GM19239 (cell line): ENCODE measurements around the gene TAOK1.

Experiments used
- DNase-seq: peaks from one replicate; pipeline ENCODE4 v3.0.0; 2011; ENCODE audit warnings: low spot score; ENCODE audit not compliant: insufficient read length
- FAIRE-seq: peaks from 2 replicates; lab custom pipeline; 2011; peaks lifted over from hg19 to GRCh38; lab: Jason Lieb, UNC

TAOK1 gene

DNA sequence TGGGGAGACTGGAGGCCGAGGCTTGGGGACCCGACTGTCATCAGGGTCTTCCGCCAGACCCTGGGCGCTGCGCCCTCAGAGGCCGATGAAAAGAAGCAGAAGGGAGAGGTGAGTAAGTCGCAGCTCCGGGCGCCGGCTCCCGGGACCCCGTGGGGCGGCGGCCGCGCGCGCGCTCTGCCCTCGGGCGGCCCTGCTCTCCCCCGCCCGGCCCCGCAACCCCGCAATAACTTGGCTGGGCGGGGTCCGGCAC is 177.1 kb downstream of the TAOK1 start:
- no peak for FAIRE-seq
- DNase-seq = no peak

DNA sequence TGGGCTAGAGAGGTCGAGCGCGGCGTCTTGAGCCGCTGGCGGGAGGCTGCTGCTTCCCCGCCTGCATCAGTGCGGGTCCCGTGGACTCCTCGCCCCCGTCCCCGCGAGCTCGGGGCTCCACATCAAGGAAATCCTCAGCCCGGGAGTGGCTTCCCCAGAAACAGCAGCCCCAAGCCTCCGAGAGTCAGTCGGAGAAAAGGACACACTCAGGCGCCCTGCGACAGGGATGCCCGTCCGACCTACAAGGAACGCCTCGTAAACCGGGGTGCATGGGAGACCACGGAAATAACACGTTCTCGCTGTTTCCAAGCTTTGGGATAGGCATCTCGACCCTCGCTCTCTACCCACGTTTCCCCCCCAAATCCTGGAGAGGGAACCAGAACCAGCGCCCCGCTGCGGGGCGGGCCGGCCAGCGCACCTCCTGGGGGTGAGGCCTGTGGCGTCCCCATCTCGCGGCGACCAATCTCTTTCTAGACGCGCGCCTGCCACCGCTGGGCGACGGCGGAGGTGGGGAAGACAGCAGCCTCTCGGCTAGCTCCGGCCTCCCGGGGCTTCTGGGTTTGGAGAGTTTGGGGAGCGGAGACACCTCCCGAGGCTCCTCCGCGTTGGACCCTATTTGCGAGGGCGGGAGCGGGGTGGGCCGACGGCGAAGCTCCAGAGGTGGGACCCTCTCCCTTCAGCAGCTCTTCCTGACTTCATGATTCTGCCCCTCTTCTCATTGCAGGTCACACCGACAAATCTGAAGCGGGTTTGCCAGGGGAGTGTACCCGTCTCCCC is 177.6 kb downstream of the TAOK1 start:
- DNase-seq (peak; percentile 92), FAIRE-seq (peak; percentile 64)

DNA sequence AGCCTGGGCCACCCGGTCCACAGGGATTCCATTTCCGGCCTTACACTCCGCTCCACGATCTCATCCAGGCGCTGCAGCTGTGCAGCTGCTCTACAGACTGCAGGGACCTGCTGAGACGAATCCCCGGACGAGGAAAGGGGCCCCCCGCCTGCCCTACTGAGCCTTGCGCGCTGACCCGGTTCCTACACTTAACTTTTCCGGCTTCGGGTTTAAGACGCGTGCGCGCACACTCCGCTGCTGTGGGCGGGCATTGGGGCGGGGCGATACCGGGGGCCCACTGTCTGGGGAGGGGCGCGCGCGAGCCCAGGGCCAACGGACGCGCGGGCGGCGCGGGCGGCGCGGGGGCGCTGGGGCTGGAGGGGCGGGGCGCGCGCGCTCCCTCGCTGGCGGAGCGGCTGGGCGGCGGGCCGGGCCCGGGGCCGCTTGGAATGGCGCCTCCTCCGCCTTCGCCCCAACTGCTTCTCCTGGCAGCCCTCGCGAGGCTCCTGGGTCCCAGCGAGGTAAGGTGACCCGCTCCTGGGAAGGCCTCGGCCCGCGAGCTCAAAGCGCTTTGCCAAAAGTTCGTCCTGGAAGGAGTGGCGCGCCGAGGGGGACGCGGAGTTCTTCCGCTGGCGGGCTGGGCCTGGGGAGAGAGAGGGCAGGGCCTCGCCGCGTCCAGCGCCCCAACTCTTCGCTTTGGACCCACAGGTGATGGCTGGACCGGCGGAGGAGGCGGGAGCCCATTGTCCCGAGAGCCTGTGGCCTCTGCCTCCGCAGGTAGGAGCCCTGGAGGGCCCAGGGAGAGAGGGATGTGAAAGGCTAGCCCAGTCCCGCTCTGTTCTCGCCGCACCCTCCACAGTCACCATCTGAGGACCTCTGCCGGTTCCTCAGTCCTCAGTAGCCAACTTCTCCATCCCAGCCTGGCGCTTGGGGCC is 178.4 kb downstream of the TAOK1 start, which contains the start of gene TP53I13:
Gene TP53I13 (plus strand): TSS at position 371 of the 914 bp plus-strand sequence. CDS start 58 bp downstream, at position 429.
- DNase-seq = peak; percentile 93
- FAIRE-seq = peak; percentile 91

DNA sequence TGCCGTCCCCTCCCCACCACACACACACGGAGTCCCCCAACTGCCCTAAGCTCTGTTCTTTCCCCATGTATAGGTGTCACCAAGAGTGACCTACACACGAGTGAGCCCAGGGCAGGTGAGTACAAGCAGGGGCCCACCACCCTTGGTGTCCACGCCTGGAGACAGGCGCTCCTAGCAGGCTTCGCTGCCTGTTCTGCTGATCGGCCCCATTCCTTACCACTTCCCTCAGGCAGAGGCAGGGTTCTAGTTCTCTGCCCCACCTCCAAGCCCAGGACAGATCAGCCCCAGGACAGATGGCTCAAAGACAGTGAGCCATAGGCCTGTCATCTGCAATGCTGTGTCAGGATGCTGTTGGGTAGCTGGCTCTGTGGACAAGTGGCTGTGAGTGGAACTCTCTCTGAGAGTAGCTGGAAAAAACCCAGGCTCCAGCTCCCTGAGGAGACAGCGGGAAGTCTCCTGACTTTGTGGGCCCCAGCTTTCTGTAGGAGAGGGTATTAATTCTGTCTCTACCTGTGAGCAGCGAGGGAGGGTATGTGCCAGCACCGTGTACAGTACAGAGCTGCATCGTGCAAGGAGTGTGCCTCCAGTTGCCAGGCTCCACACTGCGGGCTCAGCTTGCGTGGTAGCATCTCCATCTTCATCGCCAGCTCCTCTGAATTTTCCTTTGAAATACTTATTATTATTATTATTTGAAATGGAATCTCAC is 179.2 kb downstream of the TAOK1 start:
- FAIRE-seq = no peak
- DNase-seq = no peak

DNA sequence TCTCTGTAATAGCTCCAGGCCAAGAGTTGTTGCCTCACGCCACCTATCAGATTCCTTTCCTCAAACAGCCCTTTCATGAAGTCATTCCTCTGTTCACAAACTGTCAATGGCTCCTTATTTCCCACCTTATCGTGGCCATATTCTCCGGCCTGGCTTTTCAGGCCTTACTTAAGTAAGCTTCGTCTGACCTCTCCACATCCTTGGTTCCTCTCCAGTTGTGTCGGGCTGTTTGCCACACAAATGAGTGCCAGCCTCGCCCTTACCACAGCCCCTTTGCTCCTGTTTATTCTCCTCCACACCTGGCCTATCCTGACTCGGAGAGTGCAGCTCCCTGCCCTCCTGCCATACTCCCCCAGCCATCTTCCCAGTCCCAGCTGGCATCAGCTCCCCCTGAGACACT is 180.4 kb downstream of the TAOK1 start:
- FAIRE-seq (no peak), DNase-seq (no peak)

DNA sequence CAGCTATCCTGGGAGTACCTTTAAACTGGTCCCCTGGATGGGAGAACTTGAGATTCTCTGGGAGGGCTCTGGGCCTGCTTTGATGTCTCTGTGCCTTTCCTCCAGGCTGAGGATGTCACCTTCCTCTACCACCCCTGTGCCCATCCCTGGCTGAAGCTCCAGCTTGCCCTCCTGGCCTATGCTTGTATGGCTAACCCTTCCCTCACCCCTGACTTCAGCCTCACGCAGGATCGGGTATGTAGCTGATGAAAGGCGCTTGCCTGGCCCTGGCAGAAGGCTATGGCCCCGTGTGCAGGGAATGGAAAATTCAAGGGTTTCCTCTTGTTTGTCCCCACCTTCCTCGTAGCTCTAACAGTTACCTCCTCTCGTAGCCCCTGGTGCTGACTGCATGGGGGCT is 181.3 kb downstream of the TAOK1 start:
- no peak for DNase-seq
- no peak for FAIRE-seq

DNA sequence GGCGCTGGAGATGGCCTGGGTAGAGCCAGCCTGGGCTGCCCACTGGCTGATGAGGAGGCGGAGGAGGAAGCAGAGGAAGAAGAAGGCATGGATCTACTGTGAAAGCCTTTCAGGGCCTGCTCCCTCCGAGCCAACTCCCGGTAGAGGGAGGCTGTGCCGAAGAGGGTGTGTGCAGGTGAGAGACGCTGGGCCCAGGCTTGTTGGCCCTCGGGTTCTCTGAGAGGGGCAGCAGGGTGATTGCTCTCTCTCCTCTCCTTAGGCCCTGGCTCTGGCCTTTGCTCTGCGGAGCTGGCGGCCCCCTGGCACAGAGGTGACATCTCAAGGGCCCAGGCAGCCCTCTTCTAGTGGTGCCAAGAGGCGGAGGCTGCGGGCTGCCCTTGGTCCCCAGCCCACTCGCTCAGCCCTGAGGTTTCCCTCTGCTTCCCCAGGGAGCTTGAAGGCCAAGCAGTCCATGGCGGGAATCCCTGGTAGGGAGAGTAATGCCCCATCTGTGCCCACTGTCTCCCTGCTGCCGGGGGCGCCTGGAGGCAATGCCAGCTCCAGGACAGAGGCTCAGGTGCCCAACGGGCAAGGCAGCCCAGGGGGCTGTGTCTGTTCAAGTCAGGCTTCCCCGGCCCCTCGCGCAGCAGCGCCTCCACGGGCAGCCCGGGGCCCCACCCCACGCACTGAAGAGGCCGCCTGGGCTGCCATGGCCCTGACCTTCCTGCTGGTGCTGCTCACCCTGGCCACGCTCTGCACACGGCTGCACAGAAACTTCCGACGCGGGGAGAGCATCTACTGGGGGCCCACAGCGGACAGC is 181.9 kb downstream of the TAOK1 start:
- DNase-seq = no peak
- no peak for FAIRE-seq

DNA sequence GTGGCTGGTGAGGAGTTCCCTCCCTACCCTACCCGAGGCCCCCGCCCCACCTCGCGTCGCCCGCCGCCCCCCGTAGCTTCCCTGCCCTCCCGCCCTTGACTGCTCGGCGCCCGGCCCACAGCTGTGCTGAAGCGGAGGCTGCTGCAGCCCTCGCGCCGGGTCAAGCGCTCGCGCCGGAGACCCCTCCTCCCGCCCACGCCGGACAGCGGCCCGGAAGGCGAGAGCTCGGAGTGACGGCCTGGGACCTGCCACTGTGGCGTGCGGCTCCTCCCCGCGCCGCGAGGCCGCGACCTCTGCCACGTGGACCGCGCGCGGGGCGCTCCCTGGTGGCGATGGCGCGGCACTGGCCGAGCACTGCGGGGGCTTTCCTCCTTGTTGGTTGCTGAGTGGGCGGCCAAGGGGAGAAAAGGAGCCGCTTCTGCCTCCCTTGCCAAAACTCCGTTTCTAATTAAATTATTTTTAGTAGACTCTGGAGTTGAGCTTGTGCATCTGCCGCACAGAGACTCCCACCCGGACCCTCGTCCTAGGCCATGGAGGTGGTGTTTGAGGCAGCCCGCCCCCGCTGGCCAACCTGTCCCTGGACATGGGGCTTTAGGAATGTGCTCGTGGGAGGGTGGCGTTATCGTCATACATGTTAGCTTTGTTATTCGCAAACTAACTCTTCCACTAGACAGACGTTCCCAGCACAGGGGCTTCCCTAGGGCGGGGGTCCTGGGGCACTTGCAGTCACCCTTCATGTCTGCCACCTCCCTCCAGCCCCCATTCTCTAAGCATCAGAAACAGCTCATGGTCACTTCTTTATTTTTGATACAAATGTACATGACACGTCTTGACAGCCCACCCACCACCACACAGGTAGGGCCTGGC is 182.8 kb downstream of the TAOK1 start:
- DNase-seq (no peak), FAIRE-seq (no peak)

DNA sequence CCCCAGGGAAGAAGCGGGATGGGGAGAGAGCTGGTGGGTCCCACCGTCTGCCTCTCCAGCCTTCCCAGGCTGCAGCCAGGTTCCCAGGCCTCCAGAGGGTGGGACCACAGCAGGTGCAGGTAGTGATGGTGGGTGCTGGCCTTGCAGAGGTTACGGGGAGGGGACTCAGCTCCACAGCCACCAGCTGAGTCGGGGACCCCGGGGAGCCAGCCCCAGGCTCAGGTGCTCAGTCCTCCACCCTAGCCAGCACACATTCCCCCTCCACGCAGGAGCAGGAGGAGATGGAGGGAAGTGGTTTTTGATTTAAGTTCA is 183.4 kb downstream of the TAOK1 start:
- no peak for DNase-seq
- FAIRE-seq = no peak

DNA sequence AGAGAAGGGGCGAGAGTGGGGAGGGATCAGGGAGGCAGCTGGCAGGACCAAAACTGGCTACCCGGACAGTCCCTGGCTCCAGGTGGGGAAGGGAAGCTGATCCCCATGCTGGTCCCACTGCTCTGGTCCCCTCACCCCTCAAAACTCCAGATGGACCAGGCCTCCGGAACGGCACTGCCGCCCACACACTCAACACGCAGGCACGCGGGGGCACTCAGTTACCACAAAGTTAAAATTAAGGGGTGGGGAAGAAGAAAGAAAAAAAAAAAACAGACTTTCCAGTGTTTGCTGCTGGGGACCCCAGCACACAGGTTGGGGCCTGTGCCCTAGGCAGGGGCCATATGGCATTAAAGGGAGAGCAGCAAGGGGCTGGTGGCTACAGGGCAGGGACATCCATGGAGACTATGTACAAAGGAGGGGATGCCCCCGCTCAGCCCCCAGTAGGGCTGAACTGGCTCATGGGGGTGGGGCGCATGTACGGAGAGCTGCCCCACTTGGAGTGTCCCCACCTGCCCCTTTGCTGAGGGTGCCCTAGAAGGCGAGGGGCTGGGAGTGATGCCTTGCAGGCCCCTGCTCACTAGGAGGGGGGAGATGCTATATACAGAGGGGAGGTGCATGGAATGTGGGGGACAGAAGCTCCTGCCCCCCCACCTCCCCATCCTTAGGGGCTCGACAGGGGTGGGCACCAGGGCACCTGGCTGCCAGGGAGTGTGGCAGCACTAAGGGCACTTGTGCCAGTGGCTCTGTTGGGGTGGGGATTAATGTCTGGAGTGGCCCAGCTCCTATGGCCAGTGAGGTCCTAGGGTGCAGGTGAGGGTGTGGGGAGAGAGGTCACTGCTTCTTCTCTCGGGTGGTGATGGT is 183.9 kb downstream of the TAOK1 start:
- FAIRE-seq (no peak), DNase-seq (no peak)

DNA sequence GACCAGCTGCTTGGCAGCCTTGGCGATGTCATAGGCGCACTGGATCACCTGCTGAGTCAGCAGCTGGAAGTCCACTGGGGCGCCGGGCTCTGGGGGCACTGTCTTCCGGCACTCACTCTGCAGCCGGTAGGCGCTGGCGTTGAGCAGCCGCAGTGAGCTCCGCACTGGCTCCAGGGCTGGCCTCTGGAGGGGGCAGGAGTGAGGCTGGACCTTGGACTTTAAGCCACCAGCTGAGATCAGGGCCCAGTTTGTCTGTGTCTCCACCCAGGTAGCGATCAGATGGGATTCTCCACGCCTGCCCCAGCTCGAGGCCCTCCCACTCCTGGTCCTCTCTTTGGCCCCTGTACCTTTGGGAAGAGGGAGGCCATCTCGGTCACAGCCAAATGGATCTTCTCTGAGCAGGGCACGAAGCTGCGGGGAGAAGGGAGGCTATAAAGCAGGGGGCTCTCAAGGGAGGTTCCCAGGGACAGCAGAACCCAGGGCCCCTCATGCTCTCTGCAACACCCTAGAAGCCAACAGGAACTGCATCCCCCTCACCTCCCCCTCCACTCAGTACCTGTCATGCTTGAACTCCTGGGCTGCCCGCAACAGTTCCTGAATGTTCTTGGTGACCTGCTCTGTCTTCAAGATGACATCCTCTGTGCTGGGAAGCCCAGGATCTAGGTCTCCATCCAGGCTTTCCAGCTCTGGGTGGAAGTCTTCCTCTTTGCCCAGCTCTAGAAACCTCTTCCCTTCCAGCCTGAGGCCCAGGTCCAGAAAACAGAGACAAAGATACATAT is 184.8 kb downstream of the TAOK1 start:
- DNase-seq (no peak), FAIRE-seq (no peak)

DNA sequence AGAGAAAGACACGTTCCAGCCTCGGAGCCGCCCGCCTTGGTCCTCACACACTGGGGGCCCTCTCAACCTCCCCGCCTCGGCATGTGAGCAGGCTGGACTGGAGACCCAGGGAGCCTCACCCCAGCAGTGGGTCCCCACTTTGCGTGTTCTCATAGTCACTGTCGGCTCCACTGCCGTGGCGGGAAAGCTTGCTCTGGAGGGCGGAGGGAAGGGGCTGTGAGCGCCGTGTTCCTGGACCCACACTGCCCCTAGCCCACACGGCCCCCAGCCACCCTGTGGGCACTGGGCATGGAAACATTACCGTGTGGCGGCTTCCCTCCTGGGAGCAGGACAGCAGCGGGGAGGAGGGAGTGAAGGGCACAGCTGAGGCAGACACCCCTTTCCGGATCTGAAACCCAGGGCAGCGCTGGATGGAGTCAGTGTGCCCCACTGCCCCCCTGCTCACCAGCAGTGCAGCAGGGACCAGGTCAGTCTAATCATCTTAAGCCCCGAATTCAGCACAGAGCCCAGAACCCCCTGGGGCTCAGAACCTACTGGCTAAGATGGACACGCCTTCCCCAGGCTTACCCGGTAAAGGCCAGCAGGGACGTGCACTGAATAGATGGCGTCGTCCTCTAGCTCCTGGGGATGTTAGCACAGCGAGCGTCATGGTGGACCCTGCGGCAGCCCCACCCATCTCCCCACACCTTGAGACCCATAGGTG is 185.5 kb downstream of the TAOK1 start:
- no peak for FAIRE-seq
- DNase-seq = no peak

DNA sequence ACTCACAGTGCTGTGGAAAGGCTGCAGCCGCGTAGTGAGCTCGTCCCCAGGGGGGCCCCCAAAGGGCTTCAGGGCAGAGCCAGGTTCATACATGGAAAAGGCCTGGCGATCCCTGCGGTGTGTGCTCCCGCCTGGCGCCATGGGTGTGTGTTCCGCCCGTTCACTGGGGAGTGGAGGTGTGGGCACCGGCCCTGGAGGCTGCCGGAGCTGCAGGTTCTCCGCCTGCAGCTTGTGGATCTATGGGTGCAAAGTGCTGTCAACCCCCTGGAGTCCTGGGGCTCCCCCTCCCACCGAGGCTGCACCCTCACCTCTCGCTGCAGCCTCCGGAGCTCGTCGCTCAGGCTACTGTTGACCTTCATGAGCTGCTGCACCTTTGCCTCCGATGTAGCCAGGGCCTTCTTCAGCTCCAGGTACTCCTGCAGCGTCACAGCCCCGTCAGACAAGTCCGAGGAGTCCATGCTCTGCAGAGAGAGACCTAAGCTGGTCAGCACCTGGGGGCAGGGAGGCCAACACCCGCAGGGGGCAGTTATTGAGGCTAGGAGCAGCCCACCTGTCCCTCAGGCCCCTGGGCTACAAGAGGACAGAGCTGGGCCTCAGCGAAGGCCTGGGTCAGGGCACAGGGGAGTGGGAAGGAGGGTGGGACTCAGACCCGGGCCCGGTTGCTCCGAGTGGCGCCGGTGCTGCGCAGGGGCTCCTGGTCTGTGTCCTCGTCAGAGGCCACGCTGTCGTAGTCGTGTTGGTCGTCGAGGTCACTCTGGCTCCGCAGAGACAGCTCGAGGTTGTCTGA is 186.2 kb downstream of the TAOK1 start:
- DNase-seq (no peak), FAIRE-seq (no peak)

DNA sequence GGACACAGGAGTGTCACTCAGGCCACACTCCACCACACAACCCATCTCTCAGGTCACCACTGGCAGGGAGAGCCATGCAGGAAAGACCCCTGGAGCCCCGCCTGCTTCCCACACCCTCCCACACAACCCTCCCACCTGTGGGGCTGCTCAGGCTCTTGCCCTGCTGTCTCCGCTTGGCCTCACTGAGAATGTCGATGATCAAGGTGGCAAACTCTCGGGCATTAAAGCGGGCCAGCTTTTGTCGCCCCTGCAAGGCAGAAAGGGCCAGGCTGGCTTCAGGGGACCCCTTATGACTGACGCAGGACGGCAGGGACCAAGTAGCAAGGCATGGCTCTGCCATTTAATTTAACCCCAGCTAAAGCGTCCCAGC is 186.8 kb downstream of the TAOK1 start:
- DNase-seq (no peak), FAIRE-seq (no peak)

DNA sequence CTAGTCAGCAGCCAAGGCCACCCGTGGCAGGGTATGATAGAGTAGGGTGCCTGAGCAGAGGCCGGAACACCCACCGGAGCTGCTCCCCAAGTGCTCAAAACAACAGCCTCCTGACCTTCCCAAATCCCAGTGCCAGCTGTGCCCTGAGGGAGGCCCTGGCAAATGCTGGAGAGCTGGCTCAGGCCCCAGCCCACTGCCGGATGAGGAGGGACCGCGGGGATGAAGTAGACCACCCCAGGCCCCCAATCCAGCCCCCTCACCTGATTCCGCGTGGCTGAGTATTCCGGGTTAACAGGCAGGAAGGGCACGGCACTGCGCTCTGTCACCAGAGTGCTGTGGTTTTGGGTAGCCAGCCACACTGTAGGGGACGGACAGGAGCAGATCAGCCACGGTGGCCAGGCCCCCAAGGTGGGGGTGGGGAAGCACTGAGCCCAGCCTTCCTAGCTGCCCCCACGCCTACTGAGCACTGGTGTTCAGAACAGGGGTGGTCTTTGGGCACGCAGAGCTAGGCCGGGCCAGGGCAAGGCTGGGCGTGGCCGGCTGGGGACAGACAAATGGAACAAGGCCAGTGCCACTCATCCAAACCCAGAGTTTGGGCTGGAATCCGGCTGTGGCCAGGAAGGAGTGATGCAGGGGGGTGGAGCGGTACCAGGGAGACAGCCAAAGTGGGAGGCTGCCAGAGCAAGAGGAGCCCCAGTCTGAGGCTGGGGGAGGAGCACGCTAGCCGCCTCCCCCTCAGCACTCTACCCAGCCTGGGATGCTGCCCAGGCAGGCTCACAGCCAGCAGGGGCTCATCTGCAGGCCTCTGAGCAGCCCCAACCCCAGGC is 187.4 kb downstream of the TAOK1 start:
- FAIRE-seq (no peak), DNase-seq (no peak)
